Measurements from ENCODE around the gene COL28A1. TPM values are rescaled to one million over a fixed set of nuclear protein-coding genes. Genes with fewer than 3 reads are reported as not detected.

The COL28A1 gene
- total RNA-seq, 1 experiment from 2014 or later, result 0.81 TPM

DNA sequence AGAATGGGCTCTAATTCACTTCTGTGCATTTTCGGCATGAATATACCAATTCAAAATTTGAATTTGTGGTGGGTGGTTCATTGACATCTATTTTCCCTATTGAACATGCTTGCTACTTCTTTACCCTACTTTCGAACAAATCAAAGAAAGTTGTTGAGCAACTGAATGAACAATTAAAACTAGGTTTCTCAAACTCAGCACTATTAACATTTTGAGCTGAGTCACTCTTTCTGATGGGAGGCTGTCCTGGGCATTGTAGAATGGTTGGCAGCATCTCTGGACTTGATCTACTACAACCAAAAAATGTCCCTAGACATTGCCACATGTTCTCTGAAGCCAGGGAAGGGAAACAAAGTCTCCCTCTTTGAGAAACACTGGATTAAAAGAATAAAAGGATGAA is 116.7 kb downstream of the COL28A1 start (continued):
- TF ChIP-seq ATF2 (CRISPR knock-in tag; IDR thresholded peaks at IDR 0.05; ENCODE audit: borderline replicate concordance, low read depth) (no peak), PRDM15 (CRISPR knock-in tag; IDR thresholded peaks at IDR 0.05) (no peak), ZNF423 (CRISPR knock-in tag; IDR thresholded peaks at IDR 0.05) (no peak), USF1 (CRISPR knock-in tag; IDR thresholded peaks at IDR 0.05) (no peak)
- TF ChIP-seq, protein P1, sequence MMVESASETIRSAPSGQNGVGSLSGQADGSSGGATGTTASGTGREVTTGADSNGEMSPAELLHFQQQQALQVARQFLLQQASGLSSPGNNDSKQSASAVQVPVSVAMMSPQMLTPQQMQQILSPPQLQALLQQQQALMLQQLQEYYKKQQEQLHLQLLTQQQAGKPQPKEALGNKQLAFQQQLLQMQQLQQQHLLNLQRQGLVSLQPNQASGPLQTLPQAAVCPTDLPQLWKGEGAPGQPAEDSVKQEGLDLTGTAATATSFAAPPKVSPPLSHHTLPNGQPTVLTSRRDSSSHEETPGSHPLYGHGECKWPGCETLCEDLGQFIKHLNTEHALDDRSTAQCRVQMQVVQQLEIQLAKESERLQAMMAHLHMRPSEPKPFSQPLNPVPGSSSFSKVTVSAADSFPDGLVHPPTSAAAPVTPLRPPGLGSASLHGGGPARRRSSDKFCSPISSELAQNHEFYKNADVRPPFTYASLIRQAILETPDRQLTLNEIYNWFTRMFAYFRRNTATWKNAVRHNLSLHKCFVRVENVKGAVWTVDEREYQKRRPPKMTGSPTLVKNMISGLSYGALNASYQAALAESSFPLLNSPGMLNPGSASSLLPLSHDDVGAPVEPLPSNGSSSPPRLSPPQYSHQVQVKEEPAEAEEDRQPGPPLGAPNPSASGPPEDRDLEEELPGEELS (CRISPR knock-in tag; IDR thresholded peaks at IDR 0.05), result no peak

DNA sequence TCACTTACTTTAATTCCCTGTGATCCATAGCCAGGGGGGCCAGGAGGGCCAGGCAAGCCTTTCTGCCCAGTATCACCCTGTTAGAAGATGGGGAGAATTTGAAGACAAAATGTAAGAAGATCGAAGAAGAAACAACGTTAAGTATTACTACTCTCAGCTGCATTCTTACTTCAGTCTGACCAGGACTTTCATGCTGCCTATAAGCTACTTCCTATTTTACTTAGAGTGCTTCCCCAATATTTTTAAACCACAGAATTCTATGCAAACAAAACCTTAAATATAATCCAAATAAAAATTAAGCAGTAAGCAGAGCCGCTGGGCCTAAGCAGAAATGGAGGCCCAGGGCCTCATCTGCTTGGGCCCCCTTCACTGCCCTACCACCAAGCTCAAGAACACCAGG is 117.8 kb downstream of the COL28A1 start:
- no peaks in the 10 kb centered on the region for H3K27me3 Mint-ChIP-seq (ENCODE audit: low read depth)
- DNase-seq (ENCODE audit: low spot score) (no peak), ATAC-seq (no peak)
- CTCF ChIA-PET, result no interaction called here
- H3K4me1 Mint-ChIP-seq, result no peaks in the 10 kb centered on the region
- no peaks in the 10 kb centered on the region for H3K9me3 Mint-ChIP-seq
- H3K27ac Mint-ChIP-seq, result no peak overlapping the region
- POLR2A ChIA-PET, result no interaction called here
- H3K4me3 Mint-ChIP-seq, result no peak overlapping the region
- H3K36me3 Mint-ChIP-seq, result no peaks in the 10 kb centered on the region
- TF ChIP-seq GTF2I (CRISPR knock-in tag; conservative IDR thresholded peaks at IDR 0.05) (no peak), MYBL2 (CRISPR knock-in tag; IDR thresholded peaks at IDR 0.05) (no peak), CTCF (IDR thresholded peaks at IDR 0.05) (no peak), TCF7 (CRISPR knock-in tag; IDR thresholded peaks at IDR 0.05; ENCODE audit: low read depth) (no peak), CDX4 (CRISPR knock-in tag; IDR thresholded peaks at IDR 0.05; ENCODE audit: borderline replicate concordance) (no peak), NFATC4 (CRISPR knock-in tag; IDR thresholded peaks at IDR 0.05) (no peak), MLX (CRISPR knock-in tag; IDR thresholded peaks at IDR 0.05) (no peak), ZNF425 (CRISPR knock-in tag; conservative IDR thresholded peaks at IDR 0.05) (no peak), ATF2 (CRISPR knock-in tag; IDR thresholded peaks at IDR 0.05; ENCODE audit: borderline replicate concordance, low read depth) (no peak), ESRRA (CRISPR knock-in tag; IDR thresholded peaks at IDR 0.05; ENCODE audit: borderline replicate concordance) (no peak)
- TF ChIP-seq, protein P2, sequence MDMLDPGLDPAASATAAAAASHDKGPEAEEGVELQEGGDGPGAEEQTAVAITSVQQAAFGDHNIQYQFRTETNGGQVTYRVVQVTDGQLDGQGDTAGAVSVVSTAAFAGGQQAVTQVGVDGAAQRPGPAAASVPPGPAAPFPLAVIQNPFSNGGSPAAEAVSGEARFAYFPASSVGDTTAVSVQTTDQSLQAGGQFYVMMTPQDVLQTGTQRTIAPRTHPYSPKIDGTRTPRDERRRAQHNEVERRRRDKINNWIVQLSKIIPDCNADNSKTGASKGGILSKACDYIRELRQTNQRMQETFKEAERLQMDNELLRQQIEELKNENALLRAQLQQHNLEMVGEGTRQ (CRISPR knock-in tag; IDR thresholded peaks at IDR 0.05), result no peak
- TF ChIP-seq, protein P3, sequence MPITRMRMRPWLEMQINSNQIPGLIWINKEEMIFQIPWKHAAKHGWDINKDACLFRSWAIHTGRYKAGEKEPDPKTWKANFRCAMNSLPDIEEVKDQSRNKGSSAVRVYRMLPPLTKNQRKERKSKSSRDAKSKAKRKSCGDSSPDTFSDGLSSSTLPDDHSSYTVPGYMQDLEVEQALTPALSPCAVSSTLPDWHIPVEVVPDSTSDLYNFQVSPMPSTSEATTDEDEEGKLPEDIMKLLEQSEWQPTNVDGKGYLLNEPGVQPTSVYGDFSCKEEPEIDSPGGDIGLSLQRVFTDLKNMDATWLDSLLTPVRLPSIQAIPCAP (CRISPR knock-in tag; IDR thresholded peaks at IDR 0.05), result no peak
- TF ChIP-seq, protein P4, sequence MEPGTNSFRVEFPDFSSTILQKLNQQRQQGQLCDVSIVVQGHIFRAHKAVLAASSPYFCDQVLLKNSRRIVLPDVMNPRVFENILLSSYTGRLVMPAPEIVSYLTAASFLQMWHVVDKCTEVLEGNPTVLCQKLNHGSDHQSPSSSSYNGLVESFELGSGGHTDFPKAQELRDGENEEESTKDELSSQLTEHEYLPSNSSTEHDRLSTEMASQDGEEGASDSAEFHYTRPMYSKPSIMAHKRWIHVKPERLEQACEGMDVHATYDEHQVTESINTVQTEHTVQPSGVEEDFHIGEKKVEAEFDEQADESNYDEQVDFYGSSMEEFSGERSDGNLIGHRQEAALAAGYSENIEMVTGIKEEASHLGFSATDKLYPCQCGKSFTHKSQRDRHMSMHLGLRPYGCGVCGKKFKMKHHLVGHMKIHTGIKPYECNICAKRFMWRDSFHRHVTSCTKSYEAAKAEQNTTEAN (CRISPR knock-in tag; IDR thresholded peaks at IDR 0.05), result no peak
